ENCODE results near the gene AKAP6.

Gene AKAP6

GRCh38 chr14:32408018-32408417 lies 78.9 kb downstream of the AKAP6 start:
- no peak for DNase-seq (ENCODE audit: low read depth in 2 of 2)

DNA sequence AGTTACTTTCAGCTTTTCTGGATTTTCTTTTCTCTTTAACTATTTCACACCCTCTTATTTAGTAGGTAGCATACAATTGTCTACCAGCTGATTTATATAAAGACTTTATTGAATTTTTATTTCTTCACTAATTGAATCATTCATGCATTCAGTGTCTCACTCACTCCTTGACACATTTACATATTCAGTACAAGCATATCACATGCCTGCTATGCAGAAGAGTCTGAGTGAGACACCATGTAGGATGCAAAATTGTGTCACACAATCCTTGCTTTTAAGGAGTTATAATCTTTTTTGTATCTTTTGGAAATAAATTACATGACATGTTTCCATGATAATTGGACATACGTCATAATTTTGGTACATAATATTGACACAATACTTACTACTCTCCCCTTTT lies 83.0 kb downstream of the AKAP6 start:
- no peak for DNase-seq (ENCODE audit: low read depth in 2 of 2)

DNA sequence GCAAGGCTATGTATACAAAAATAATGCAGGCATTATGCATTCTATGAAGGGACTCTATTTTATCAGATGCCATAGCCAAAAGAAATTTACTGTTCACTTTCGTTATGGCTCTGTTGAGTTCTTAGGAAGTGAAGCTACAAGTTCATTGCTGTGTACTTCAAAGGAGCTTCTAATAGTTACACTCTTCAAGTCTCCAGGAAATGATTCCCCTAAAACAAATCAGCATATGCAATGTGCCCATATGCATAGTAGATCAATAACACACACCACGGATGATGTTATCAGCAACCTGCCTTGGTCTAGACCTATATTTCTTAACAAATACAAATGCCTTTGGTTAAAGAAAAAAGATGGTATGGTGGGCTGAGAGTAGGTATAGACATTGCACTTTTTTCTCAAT lies 83.4 kb downstream of the AKAP6 start:
- no peak for DNase-seq (ENCODE audit: low read depth in 2 of 2)

GRCh38 chr14:32413967-32414640 lies 85.0 kb downstream of the AKAP6 start:
- DNase-seq (ENCODE audit: low read depth in 2 of 2), result no peak

DNA sequence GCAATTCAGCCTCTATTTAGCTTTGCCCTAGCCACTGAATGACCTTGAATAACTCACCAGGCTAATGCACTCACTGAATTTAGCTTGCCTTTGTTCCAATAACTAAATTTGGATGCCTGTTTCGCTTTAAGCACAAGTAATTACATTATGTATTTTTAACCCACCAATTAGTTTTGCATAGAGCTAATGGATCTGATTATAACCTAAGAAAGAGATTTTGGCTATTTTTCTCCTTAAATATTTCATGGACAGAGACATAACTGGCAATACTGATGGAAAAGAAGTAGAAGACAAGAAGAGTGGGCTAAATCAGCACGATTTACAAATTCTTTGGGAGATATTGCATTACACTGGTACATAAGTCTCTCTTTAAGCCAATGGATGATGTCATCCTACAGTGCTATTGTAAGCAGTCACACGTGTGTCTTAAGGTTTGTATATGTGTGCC lies 85.7 kb downstream of the AKAP6 start:
- DNase-seq (ENCODE audit: low read depth in 2 of 2), result no peak

GRCh38 chr14:32417956-32418552 lies 89.0 kb downstream of the AKAP6 start:
- no peak for DNase-seq (ENCODE audit: low read depth in 2 of 2)

- no peak for DNase-seq (ENCODE audit: low read depth in 2 of 2)
Observed at GRCh38 chr14:32419429-32419828, 90.3 kb downstream of the AKAP6 start.

DNA sequence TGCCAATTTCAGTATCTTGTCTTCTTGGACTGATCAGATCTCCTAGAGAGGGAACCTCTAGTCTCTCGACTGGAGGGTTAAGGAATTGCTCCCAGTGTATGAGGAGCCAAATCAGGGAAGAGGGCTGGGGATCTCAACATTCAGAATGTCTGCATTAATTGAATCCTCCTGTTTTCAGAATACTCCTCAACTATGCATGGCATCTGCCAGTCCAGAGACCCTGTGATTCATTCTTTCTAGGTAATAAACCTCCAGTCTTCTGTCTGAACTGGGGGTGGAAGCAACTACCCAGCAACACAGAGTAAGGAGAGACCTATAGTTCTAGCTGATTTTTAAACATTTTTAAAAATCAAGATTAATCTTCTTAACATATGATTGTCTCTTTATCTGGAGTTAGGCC lies 92.7 kb downstream of the AKAP6 start:
- DNase-seq (ENCODE audit: low read depth in 2 of 2), result no peak

DNA sequence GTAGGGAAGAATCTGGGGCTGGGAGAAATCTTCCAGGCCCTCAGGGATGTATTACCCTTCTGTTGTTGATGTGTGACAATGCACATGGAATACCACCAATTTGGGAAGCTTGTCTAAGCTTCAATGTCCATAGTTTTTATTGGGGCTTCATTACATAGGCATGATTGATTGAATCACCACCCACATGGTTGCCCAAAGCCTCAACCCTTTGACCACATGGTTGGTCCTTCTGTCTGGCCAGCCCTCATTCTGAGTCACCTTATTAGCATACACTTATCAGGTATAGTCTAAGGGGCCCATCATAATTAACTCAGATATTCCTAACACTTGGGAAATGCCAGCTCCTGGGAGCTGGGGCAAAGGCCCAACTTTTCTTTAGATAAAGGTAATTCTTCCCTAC lies 93.3 kb downstream of the AKAP6 start:
- DNase-seq (ENCODE audit: low read depth in 2 of 2), result no peak

GRCh38 chr14:32426028-32426427 lies 96.9 kb downstream of the AKAP6 start:
- no peak for DNase-seq (ENCODE audit: low read depth in 2 of 2)

- DNase-seq (ENCODE audit: low read depth in 2 of 2), result no peak
Observed at GRCh38 chr14:32426586-32427388, 97.7 kb downstream of the AKAP6 start.

- no peak for DNase-seq (ENCODE audit: low read depth in 2 of 2)
Observed at GRCh38 chr14:32427726-32428528, 98.8 kb downstream of the AKAP6 start.

DNA sequence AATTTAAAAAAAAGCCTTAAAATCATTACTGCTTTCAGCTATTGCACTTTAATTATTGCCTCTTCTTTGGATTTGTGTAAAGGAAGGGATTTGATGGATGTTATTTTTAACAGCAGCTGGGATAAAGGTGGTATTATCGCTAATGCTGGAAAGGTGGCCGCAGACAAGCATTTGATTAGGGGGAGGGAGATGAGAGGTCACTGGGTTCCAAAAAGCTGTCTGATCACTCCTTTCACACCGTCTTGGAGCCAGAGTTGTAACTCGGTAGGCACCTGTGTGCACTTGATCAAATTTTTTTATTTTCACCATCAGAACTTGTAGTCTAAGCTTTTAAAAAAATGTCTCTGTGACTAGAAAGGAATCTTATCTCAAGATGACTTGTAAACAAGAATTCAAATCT lies 99.8 kb downstream of the AKAP6 start:
- DNase-seq (ENCODE audit: low read depth in 2 of 2), result no peak

DNA sequence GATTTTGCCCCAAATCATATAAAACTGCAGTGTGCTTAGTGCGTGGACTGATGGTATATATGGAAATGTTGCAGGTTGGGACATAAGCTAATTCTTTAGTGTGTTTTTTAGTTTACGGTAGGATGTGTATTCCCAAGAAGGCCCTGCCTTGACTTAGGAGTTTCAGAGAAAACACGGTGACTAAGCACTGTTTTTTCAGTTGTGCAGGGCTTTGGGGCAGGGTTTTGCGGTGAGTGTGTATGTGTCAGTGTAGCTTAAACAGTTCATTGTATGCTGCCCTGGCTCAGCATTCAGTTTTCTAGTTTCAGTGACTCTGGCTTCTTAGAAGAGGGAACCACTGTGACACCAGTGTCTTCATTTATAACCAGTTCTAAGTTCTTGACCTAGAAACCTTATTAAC lies 101.2 kb downstream of the AKAP6 start:
- no peak for DNase-seq (ENCODE audit: low read depth in 2 of 2)

DNA sequence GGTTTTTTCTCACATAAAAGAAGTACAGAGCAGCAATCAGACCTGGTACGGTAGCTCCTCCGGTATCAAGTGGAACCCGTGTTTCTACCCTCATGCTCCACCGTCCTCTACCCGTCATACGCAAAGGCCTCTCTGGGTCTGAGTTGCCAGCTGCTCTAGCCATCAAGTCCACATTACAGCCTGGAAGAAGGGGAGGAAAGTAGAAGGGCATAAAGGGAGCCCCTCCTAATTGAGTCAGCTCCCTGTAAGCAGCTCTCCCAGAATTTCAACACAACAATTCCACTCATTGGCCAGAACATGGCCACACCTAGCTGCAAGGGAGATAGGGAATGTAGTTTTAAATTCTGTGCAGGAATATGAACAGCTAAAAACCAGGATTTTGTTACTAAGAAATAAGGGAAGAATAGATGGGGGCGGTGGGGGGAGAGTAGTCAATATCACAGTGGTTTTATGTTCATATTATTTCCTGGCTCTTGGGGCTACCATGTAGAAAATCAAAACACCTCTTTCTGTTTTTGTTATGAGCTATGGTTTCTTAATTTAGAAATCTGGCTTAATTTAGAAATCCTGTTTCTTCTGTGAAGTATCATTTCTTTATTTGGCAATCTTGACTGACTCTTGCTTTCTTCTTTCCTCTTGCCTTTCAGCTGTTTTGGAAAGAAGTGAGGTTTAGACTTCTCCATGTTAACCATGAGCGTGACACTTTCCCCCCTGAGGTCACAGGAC lies 103.9 kb downstream of the AKAP6 start:
- no peak for DNase-seq (ENCODE audit: low read depth in 2 of 2)

GRCh38 chr14:32434180-32434579 lies 105.1 kb downstream of the AKAP6 start:
- DNase-seq (ENCODE audit: low read depth in 2 of 2), result no peak

- no peak for DNase-seq (ENCODE audit: low read depth in 2 of 2)
Observed at GRCh38 chr14:32434880-32435279, 105.8 kb downstream of the AKAP6 start.

- DNase-seq (ENCODE audit: low read depth in 2 of 2), result no peak
Observed at GRCh38 chr14:32435411-32435810, 106.3 kb downstream of the AKAP6 start.

GRCh38 chr14:32436993-32437392 lies 107.9 kb downstream of the AKAP6 start:
- DNase-seq (ENCODE audit: low read depth in 2 of 2), result no peak

GRCh38 chr14:32438517-32438916 lies 109.4 kb downstream of the AKAP6 start:
- DNase-seq (ENCODE audit: low read depth in 2 of 2), result no peak

DNA sequence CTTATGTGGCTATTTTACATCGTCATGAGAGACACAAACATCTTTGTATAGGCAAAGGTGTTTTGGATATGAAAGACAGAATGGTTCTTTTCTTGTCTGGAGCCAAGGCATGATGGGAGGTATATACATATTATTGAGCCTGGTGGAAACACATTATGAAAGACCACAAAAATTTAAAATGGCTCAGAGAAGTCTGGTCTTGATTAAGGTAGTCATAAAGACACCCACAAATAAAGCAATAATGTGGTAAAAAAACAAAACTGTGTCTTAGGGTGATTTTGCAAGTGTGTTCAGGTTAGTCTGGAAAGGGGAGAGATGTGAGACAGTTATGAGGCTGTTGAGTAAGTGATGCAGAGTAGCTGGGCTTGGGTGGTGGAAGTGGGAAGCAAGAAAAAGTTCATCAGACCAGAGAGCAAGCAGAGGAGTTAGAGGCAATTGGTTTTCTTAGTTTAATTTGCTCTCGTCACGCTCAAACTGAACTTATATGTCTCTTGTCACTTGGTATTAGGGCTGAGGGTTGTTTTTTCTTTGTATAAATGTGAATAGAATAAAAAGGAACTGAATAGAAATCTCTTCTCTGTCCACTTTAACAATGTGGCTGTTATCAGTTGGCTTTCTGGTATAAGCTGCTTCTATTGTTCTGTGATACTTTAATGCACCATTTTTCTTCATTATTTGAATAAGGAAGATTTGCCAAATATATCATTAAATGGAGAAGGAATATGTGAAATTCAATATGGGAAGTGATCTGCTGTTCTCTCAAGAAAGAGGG lies 115.0 kb downstream of the AKAP6 start:
- DNase-seq (ENCODE audit: low read depth in 2 of 2), result no peak

Data from stimulated activated CD4-positive, alpha-beta T cell treated with anti-CD3 and anti-CD28 coated beads, Interleukin-1b, Interleukin-23, amount 100 ng/mL, for 1 hour (primary cell).